Lung (tissue), 12 donors: ENCODE results near the gene PLIN1. TPM values are rescaled to one million over a fixed set of nuclear protein-coding genes. Genes with fewer than 3 reads are reported as not detected.

Experiments
- ATAC-seq: fragments of 200-7000 bp; cut with Tn5 transposase; one replicate; pipeline ENCODE4 v1.9.1; 2020; ENCODE audit warnings: moderate number of reproducible peaks; ENCODE audit not compliant: insufficient read depth, low FRiP score
- DNase-seq, 3 donors: peaks; one replicate each; pipeline ENCODE4 v3.0.0-alpha.2; 2013 to 2017
- H3K27ac ChIP-seq, 2 donors: one replicate each; pipeline ENCODE4 v1.5.1; 2013; ENCODE audit warnings: mild to moderate bottlenecking in 2 of 2, moderate library complexity in 2 of 2, control low read depth in 1 of 2, inconsistent platforms in 1 of 2, low read depth in 1 of 2, low read length in 1 of 2
- H3K27me3 ChIP-seq, 3 donors: one replicate each; pipeline ENCODE4 v1.5.1; 2013; ENCODE audit warnings: low read length in 2 of 3; ENCODE audit not compliant: control insufficient read depth in 3 of 3, insufficient read depth in 3 of 3
- H3K36me3 ChIP-seq, 4 donors: one replicate each; pipeline ENCODE4 v1.5.1; 2013; ENCODE audit warnings: low read length in 4 of 4, mild to moderate bottlenecking in 1 of 4, moderate library complexity in 1 of 4; ENCODE audit not compliant: control insufficient read depth in 4 of 4, insufficient read depth in 4 of 4
- H3K4me1 ChIP-seq, 5 donors: one replicate each; pipeline ENCODE4 v1.5.1; 2013; ENCODE audit warnings: low read length in 5 of 5, mild to moderate bottlenecking in 2 of 5, moderate library complexity in 1 of 5; ENCODE audit not compliant: control insufficient read depth in 5 of 5, insufficient read depth in 5 of 5
- H3K4me3 ChIP-seq: one replicate; pipeline ENCODE4 v1.5.1; 2013; ENCODE audit warnings: mild to moderate bottlenecking, control low read depth, moderate library complexity
- H3K9ac ChIP-seq, 2 donors: one replicate each; pipeline ENCODE4 v1.5.1; 2013; ENCODE audit warnings: low read length in 2 of 2, control low read depth in 1 of 2; ENCODE audit not compliant: insufficient read depth in 1 of 2
- H3K9me3 ChIP-seq, 4 donors: one replicate each; pipeline ENCODE4 v1.5.1; 2013; ENCODE audit warnings: low read length in 3 of 4, mild to moderate bottlenecking in 1 of 4, moderate library complexity in 1 of 4; ENCODE audit not compliant: control insufficient read depth in 4 of 4, insufficient read depth in 3 of 4
- WGBS, 2 donors: extraction: QIAGEN DNeasy Blood & Tissue Kit; methylation state at CpG; one replicate each; pipeline ENCODE4 v1.1.7; 2013; 5-methylcytosine and 5-hydroxymethylcytosine counted together
- polyA plus RNA-seq, 2 donors: library from polyadenylated mRNA; stranded (reverse); fragments of 200-250 nt; gene quantifications; one replicate each; pipeline ENCODE4 v1.2.1, GENCODE V29; 2013
- total RNA-seq, 2 donors: library from RNA; depleted of rRNA in 1 of 2; stranded (reverse); fragments of >200 nt in 1 of 2; gene quantifications; one replicate each; pipeline ENCODE4 v1.2.1, GENCODE V29; 2014 to 2021
- TF ChIP-seq, protein P1 (sequence below): IDR thresholded peaks from 2 replicates; pipeline ENCODE4 v1.5.1; 2012; ENCODE audit warnings: mild to moderate bottlenecking; ENCODE audit errors: control extremely low read depth, extremely low read depth
- donor health status: control.
- donor health status: control.
- donor health status: Bipolar disorder and iron deficiency.
- donor health status: healthy.
- donor health status: DM: yes; HTN: yes; CAD: no.

PLIN1 gene
- total and polyA plus RNA-seq, 4 donors: 0.21 to 0.55 (median 0.45) TPM

DNA sequence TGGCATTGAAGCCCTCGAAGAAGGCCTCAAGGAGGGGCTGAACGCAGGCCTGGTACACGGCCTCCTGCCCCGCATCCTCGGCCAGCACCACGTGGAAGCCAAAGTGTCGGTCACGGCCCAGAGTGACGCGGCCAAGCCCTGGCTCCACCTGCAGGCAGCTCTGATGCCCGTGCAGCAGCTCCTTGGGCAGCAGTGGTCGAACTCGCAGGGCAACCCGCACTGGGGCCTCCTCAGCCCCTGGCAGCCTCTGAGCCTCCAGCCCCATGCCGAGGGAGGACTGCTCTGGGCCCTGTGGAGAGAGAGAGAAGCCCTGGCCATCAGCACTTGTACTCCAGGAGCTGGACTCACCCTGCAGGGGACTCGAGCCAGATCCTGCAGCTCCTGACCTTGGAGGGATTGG lies 26.5 kb downstream of the PLIN1 start:
- peaks cover 0 to under 1% (median 0%) of the 10 kb centered on the region in 4 donors for H3K36me3 ChIP-seq
- H3K27me3 ChIP-seq: no peaks in the 10 kb centered on the region
- DNase-seq (no peak), ATAC-seq (no peak)
- H3K27ac ChIP-seq: no peak overlapping the region
- H3K4me3 ChIP-seq: no peak overlapping the region
- H3K4me1 ChIP-seq: peaks cover 0 to 11% (median 0%) of the 10 kb centered on the region in 5 donors
- TF ChIP-seq, protein P1, sequence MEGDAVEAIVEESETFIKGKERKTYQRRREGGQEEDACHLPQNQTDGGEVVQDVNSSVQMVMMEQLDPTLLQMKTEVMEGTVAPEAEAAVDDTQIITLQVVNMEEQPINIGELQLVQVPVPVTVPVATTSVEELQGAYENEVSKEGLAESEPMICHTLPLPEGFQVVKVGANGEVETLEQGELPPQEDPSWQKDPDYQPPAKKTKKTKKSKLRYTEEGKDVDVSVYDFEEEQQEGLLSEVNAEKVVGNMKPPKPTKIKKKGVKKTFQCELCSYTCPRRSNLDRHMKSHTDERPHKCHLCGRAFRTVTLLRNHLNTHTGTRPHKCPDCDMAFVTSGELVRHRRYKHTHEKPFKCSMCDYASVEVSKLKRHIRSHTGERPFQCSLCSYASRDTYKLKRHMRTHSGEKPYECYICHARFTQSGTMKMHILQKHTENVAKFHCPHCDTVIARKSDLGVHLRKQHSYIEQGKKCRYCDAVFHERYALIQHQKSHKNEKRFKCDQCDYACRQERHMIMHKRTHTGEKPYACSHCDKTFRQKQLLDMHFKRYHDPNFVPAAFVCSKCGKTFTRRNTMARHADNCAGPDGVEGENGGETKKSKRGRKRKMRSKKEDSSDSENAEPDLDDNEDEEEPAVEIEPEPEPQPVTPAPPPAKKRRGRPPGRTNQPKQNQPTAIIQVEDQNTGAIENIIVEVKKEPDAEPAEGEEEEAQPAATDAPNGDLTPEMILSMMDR: no peak
- 87 to 91% methylated on average over 16 of the region's 16 CpGs for WGBS, 2 donors
- no peak overlapping the region for H3K9ac ChIP-seq
- no peaks in the 10 kb centered on the region for H3K9me3 ChIP-seq

DNA sequence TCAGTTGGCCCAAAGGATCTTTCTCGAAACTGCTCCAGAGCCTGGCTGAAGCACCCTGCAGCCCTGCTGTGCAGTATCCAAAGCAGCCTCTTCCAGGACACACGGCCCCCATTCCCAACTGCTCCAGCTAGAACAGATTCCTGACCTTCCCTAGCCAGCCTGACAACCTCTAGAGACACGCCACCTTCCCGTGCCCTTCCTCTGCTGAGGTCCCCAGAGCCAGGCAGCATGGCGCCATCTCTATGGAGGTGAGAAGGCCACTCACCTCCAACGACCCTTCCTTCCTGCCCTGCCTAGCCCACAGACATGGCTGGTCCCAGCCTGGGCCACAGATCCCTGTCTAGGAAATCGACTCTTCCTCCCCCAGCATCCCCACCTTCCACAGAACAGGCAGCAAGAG lies 27.0 kb downstream of the PLIN1 start:
- Histone ChIP-seq H3K9me3 (no peaks in the 10 kb centered on the region), H3K9ac (no peak overlapping the region), H3K36me3 (peaks cover 0 to 5% (median 0%) of the 10 kb centered on the region in 4 donors), H3K27ac (no peak overlapping the region), H3K4me1 (peaks cover 0 to 11% (median 0%) of the 10 kb centered on the region in 5 donors), H3K27me3 (no peaks in the 10 kb centered on the region), H3K4me3 (no peak overlapping the region)
- 79 to 88% methylated on average over 7 of the region's 7 CpGs for WGBS, 2 donors
- TF ChIP-seq, protein P1: no peak
- no peak for ATAC-seq
- DNase-seq: no peak

DNA sequence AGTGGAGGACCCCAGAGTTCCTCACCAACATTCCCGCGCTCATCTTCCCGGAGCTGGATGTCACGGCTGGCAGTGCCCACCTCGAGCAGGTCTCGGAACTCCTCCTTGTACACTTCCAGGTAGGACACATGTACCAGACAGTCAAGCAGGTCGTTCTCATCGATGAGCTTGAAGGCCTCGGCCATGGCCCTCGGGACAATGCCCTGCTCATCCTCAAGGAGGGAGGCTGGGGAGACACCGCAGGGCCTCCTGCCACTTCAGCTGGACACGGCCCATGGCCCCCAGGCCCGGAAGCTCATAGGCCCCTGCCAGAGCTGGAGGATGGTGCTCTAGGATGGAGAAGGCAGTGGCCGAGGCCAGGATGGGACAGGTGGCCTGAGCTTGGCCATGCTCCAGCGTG lies 29.5 kb downstream of the PLIN1 start:
- H3K27me3 ChIP-seq: no peaks in the 10 kb centered on the region
- no peaks in the 10 kb centered on the region for H3K9me3 ChIP-seq
- H3K4me1 ChIP-seq: peaks cover 0 to 6% (median 0%) of the 10 kb centered on the region in 5 donors
- peaks cover 0 to 22% (median 3%) of the 10 kb centered on the region in 4 donors for H3K36me3 ChIP-seq
- H3K9ac ChIP-seq: no peak overlapping the region
- TF ChIP-seq, protein P1: no peak
- 95 to 96% methylated on average over 15 of the region's 15 CpGs for WGBS, 2 donors
- no peak for ATAC-seq
- no peak for DNase-seq
- no peak overlapping the region for H3K27ac ChIP-seq
- no peak overlapping the region for H3K4me3 ChIP-seq
